IPS-NIHi7 (cell line): ENCODE data around the gene ZNF626.
A peak's percentile ranks its signal among the peaks of the same experiment; 100 is the strongest.
"Not testable (repeated sequence)": the region's sequence is repeated elsewhere in the genome, so short reads cannot be mapped to it uniquely, and the experiment has no call there.

ENCODE experiments used
- DNase-seq: peaks from one replicate; pipeline ENCODE4 v3.0.0; 2012; ENCODE audit warnings: mixed read lengths; ENCODE audit errors: extremely low spot score

ZNF626 gene

DNA sequence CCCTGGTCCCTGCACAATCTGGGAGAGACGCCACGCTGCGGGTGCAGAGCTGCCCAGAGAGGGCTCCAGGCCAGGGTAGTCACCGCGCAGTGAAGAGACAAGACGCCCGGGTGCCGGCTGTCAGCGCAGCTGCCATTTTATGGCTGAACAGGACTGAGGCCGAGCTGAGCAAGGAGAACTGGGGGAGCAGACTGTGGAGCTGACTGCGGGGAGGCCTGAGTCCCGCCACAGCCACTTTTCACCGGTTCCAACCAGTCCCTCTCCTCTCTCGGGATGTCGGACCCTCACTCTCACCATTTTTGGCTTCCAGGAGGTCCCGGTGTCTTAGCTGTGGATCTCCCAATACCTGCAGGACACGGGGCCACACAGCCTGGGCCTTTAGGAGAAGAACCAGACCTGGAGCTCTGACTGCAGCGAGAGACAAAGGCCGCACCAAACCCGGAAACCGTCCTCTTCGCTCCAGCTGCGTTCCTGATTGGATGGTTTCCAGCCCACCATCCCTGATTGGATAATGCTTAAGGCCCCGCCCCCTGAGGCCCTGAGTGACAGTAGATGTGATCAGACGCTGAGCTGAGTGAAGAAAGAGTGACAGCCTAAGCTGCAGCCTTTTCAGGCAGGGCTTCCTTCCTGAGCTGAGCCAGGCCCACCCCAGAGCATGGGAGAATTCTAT is at the start of gene ZNF626:
ZNF626 (minus strand) TSS at position 422 of the 670 bp plus-strand sequence; CDS start at position 297, 125 bp downstream.
- peak; percentile 95 for DNase-seq

GRCh38 chr19:20669263-20669662 is 7.9 kb upstream of the ZNF626 start:
- DNase-seq, result no peak

- no peak for DNase-seq
Observed at GRCh38 chr19:20667281-20667680, 5.9 kb upstream of the ZNF626 start.

- DNase-seq, result peak; percentile 45
Observed at GRCh38 chr19:20664901-20665781, 3.8 kb upstream of the ZNF626 start.

GRCh38 chr19:20664475-20664874 is 3.1 kb upstream of the ZNF626 start:
- DNase-seq, result not testable (repeated sequence)

GRCh38 chr19:20662421-20663105 is 1.2 kb upstream of the ZNF626 start:
- no peak for DNase-seq

DNA sequence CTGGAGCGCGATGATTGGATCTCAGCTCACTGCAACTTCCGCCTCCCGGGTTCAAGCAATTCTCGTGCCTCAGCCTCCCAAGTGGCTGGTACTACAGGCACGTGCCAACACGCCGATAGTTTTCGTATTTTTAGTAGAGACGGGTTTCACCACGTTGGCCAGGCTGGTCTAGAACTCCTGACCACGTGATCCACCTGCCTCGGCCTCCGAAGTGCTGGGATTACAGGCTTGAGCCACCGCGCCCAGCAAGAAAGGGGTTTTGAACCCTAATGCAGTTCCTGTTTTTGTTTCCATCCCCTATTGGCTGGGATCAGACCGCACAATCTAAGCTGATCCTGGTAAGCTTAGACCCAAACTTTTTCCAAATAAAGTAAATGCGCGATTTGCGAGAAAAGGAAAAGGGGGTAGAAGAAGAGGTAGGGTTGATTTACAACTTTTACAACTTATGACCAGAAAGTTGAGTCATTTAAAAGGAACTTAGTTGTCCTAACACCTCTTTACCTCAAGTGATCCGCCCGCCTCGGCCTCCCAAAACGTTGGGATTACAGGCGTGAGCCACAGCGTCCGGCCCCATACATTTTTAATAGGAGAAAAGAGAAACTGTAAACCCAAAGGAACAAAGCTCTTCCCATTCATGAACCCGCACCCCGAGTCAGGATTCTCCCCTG is 764 bp downstream of the ZNF626 start:
- no peak for DNase-seq

DNA sequence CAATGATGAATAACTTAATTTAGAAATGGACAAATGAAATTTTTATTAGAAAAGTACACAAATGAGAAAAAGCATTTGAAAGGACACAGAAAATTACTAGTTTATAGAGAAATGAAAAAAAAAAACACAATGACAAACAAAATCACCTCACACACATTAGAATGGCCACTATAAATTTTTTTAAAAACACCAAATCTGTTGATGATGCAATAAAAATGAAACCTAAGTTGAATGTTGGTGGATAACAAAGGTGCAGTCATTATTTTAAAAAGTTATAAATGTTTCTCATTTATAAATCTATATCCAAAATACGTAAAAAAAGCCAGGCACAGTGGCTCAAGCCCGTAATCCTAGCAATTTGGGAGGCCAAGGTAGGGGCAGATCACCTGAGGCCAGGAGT is 20.8 kb downstream of the ZNF626 start:
- no peak for DNase-seq

DNA sequence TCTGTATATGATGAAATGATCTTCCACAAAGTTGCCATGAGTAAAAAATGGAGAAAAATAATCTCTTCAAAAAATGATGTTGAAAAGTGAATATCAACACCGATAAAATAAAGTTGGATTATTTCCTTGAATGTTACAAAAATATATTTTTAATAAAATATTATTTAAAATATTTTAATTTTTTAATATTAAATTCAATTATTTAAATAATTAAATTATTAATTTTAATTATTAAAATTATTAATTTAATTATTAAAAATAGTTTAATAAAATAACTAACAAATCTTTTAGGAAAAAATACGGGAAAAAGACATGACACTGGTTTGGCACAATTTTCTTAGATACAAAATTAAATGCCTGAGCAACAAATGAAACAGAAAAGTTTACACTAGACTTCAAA is 21.3 kb downstream of the ZNF626 start:
- no peak for DNase-seq

DNA sequence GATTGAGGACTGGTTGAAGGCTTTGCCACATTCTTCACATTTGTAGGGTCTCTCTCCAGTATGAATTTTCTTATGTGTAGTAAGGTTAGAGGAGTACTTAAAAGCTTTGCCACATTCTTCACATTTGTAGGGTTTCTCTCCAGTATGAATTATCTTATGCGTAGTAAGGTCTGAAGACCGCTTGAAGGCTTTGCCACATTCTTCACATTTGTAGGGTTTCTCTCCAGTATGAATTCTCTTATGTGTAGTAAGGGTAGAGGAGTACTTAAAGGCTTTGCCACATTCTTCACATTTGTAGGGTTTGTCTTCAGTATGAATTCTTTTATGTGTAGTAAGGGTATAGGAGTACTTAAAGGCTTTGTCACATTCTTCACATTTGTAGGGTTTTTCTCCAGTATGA is 36.8 kb downstream of the ZNF626 start:
- not testable (repeated sequence) for DNase-seq

DNA sequence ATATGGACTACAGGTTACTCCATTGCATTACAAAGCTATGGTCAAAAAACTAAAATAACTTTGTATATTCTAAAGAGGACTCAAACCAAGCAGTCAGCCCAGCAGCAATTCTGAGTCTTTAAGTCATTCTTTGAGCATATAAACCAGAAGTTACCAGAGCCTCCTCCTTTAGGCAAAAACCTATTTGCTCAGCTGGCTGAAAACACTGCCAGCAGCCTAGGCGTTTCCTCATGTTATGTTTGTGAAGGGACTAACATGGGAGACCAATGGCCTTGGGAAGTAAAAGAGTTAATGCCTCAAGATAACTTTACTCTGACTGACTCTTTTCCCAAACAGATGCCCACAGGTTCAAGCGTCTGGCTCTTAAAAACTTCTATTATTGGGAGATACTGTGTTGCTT is 45.3 kb downstream of the ZNF626 start:
- DNase-seq, result no peak

DNA sequence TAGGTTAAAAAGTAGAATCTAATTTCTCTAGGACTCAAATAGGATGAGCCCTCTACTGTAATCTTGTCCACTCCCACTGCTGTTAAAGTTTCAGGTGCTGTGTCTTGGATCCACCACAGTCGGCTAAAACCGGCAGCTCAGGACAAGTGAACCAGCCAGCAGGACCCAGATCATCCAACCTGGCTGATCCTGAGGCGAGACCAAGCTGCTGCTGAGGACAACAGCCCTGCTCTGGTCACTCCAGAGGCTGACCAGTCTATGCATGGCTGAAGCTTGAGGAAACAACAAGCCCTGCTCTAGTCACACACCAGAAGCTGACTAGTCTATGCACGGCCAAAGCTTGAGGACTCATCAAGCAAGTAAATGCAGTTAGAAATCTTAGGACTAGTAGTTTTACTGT is 46.4 kb downstream of the ZNF626 start:
- DNase-seq, result not testable (repeated sequence)

DNA sequence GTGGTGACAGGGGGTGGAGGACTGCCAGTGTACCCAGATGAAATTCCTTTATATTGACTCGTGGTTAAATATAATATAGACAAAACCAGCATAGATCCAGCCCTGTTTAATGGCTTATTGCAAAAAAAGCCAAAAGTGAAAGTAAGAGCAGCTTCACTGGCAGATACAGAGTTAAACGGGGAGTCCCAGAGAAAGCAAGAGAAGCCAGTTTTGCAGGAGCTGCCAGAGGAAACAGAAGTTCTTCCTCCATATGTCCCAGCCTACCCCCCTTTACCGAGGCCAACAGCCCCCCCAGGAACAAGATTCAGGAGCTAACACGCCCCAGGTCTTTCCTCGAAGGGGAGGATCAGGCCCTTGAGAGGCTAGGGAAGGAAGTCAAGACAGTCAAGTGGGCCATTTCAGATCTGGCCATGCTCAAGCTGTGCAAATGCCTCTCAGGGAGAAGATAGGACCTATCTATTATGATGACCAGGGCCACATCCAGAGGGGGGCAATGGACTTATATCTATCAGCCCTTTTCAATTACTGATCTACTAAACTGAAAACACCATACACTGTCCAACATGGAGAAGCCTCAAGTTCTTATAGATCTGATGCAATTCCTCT is 48.6 kb downstream of the ZNF626 start:
- no peak for DNase-seq

DNA sequence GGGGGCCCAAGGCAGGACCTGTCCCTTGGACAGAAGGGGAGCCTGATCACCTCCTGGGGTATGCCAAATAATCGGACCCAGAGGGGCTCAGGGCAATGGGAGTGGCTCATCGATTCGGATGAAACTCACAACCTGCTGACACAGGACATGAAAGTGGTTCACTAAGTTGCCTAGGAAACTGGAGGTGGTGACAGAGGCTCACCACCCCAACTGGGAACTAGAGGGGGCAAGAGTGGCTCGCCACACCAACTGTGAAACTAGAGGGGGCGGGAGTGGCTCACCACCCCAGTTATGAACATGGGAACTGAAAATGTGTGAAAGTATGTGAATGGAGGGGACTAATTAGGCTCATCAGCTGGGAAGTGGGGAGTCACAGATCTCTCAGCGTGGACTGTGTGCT is 49.5 kb downstream of the ZNF626 start:
- no peak for DNase-seq

GRCh38 chr19:20607943-20608342 is 53.4 kb downstream of the ZNF626 start:
- no peak for DNase-seq
